ENCODE results near the gene NRM.
"Not testable (repeated sequence)": the region's sequence is repeated elsewhere in the genome, so short reads cannot be mapped to it uniquely, and the experiment has no call there.

The NRM gene, protein sequence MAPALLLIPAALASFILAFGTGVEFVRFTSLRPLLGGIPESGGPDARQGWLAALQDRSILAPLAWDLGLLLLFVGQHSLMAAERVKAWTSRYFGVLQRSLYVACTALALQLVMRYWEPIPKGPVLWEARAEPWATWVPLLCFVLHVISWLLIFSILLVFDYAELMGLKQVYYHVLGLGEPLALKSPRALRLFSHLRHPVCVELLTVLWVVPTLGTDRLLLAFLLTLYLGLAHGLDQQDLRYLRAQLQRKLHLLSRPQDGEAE

DNA sequence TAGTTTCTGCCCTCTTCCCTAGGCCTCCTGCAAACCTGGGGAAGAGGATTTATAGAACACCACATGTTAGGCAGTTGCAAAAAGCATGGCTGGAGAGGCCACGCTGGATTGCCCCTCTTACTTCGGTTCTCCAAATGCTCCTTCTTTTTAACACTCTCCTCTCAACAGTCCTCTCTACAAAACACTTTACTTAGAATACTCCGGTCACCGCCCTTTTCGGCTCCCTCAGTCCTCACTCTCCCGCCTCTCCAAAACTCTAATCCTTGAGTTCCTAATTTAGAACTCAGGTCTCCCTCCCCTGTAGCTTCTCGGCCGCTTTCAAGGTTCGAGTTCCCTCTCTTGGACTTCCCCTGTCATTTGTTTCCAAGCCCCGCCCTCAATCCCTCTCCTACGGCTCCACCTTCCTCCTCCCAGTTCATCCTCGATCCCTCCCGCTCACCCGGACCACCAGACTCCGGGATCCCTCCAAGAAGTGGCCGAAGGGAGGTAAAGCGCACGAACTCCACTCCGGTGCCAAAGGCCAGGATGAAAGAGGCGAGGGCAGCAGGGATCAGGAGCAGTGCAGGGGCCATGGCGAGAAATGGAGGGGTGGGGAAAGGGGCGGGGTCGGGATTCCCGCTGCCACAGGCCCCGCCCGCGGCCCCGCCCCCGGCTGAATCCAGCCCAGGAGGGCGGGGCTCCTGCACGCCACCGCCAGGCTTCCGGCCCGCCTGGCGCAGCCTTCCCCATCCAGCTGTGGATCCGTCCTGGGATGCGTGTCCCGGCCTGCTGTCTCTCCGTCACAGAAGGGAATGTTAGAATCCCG lies at the start of gene NRM:
NRM (minus strand) TSS at position 582 of the 805 bp plus-strand sequence; CDS start at position 572, 10 bp downstream.
- DNase-seq (ENCODE audit: low read depth in 2 of 3, low spot score in 2 of 3) = peak in 2 of 3 experiments; percentile 62 to 72

DNA sequence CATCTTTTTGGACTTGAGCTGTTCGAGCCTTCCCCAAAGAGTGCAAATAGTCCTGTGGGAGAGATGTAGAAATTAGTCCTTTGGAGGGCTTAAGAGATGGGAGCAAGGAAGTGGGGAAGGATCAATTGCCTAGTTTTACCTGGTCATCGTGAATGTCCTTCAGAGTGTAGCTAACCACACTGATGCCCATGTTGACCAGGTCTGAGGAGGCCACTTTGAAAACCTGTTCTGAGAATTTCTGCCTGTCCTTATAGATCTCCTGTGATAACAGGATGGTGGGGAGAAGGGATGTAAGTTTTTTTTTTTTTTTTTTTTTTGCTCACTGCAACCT lies 49.7 kb upstream of the NRM start:
- no peak for DNase-seq (ENCODE audit: low read depth in 2 of 3, low spot score in 2 of 3)

DNA sequence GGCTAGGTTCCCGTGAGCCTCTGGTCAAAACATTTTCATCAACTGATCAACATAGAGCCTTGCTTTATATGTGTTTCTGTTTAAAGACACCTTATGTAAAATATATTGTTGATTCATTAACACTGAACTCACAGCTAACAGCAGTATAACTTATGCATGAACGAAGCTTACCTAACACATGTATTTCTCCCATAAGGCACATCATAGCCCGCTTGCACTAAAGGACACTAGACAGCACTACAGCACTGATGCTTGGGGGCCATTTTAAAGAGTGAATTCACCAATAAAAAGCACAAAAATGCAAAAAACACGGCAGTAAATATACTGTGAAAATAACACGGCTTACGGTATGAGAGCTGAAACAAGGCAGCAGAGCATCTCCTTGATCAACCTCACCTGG lies 47.7 kb upstream of the NRM start:
- no peak for DNase-seq (ENCODE audit: low read depth in 2 of 3, low spot score in 2 of 3)

DNA sequence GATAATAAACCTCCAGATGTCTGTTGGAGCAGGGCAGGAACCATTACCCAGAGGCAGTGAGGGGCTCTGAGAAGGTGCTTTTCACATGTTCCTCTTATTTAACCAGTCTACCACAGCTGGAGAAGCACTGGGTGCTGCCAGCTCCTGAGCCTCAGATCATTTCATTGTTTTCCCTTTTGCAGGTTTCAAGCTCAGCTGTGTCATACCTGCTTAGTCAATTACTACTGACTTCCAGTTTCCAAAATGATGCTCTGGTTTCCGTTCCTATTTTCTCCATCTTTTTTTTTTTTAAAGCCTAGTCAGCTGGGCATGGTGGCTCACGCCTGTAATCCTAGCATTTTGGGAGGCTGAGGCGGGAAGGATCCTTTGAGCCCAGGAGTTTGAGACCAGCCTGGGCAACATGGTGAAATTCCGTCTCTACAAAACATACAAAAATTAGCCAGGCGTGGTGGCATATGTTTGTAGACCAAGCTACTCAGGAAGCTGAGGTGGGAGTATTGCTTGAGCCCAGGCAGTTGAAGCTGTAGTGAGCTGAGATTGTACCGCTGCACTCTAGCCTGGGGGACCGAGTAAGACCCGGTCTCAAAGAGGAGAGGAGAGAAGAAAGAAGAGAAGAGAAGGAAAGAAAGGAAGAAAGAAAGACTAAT lies 45.0 kb upstream of the NRM start:
- DNase-seq (ENCODE audit: low read depth in 2 of 3, low spot score in 2 of 3) = no peak

DNA sequence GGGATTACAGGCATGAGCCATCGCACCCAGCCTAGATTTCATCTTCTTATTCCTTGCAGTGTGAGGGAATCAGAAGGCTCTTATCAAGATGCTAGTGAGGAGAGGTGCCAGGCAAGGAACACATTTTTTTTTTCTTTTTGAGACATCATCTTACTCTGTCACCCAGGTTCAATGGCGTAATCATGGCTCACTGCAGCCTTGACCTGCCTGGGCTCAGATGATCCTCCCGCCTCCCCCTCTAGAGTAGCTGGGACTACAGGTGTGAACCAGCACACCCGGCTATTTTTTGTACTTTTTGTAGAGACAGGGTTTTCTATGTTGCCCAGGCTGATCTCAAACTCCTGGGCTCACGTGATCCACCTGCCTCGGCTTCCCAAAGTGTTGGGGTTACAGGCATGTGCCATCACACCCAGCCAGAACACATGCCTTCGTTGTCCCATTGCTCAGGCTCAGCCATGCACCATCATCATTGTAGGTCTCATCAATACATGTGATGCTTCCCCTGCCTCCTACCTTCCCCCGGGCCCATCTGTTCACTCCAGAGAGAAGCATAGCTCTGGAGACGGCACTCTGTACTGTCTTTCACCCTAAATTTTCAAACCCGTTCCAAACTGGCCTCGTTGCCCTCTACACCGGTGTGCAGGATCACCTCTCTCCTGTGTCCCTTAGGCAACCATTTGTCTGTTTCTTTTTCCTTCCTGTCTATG lies 41.6 kb upstream of the NRM start:
- no peak for DNase-seq (ENCODE audit: low read depth in 2 of 3, low spot score in 2 of 3)

DNA sequence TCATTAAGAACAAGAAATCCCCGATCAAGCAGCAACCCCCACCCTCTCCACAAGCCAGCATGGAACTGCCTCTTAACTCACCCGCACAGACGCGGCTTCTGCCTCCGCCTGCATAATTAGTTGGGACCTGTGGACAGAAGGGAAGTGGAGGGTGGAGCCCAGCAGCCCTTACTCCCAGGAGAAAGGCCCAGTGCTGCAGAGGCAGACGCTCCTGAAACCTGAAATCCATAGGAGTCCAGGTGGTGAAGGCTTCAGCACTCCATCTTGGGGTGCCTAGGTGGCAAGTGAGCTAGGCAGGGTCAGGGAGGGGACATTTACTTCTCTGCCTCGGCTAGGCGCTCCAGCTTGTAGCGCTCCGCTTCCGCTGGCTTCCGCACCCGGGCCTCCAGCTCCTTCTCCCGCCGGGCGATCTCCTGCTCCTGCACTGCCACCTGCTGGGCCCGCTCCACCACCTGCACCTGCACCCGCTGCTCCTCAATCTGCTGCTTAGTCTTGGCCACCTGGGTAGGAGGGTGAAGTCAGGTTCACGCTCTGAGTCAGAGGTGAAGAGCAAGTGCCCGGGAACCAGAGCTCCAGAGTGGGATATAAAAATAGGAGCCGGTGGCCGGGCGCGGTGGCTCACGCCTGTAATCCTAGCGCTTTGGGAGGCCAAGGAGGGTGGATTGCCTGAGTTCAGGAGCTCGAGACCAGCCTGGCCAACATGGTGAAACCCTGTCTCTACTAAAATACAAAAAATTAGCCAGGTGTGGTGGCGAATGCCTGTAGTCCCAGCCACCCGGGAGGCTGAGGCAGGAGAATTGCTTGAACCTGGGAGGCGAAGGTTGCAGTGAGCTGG lies 40.0 kb upstream of the NRM start:
- DNase-seq (ENCODE audit: low read depth in 2 of 3, low spot score in 2 of 3) = peak in 1 of 3 experiments; percentile 70

DNA sequence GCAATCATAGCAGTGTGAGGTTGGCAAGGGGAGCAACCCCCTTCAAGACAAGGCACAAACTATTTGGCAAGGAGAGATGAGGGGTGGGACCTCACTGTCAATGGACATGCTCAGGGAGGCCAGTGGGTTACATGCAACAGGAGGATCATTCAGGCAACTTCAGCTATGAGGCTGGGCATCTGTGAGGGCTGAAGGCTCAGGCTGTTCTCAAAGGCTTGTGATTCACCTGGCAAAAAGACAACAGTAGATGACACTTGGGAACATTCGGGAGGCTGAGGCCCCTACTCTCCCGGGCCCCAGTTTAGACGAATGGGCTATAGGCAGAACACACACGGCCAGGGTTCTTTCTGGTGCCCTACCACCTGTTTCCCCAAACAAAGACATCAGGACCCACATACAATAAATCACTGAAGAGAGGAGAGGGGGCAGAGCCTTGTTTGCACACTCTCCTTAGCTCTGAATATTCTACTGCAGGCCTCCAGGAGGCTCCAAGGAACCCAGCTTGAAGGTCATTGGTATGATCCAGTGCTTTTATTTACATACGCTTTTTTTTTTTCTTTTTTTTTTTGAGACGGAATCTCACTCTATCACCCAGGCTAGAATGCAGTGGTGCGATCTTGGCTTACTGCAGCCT lies 37.3 kb upstream of the NRM start:
- DNase-seq (ENCODE audit: low read depth in 2 of 3, low spot score in 2 of 3) = no peak

DNA sequence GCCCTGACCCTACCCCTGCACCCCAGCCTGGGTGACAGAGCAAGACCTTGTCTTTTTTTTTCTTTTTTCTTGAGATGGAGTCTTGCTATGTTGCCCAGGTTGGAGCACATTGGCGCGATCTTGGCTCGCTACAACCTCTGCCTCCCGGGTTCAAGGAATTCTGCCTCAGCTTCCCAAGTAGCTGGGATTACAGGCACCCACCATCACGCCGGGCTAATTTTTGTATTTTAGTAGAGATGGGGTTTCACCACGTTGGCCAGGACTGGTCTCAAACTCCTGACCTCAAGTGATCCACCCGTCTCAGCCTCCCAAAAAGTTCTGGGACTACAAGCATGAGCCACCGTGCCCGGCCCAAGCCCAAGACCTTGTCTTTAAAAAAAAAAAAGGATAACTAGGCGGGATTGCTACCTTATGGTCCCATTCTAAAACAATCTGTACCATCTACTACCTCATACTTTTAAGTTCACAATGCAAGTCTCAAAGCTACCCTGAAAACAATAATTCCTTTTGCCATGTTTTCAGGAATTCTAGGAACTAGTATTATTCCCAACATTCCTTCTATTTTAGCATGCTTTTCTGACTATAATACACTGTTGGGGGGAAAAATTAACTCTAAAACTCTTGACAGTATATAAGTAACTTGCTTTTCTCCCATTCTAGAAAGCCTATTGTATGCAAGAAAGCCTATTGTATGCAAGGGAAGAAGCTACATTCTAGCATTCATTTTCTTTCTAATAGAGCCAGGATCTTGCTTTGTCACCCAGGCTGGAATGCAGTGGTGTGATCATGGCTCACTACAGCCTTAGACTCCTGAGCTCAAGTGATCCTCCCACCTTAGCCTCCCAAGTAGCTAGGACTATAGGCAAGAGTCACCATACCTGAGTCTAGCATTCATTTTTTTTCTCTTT lies 36.0 kb upstream of the NRM start:
- DNase-seq (ENCODE audit: low read depth in 2 of 3, low spot score in 2 of 3) = no peak

DNA sequence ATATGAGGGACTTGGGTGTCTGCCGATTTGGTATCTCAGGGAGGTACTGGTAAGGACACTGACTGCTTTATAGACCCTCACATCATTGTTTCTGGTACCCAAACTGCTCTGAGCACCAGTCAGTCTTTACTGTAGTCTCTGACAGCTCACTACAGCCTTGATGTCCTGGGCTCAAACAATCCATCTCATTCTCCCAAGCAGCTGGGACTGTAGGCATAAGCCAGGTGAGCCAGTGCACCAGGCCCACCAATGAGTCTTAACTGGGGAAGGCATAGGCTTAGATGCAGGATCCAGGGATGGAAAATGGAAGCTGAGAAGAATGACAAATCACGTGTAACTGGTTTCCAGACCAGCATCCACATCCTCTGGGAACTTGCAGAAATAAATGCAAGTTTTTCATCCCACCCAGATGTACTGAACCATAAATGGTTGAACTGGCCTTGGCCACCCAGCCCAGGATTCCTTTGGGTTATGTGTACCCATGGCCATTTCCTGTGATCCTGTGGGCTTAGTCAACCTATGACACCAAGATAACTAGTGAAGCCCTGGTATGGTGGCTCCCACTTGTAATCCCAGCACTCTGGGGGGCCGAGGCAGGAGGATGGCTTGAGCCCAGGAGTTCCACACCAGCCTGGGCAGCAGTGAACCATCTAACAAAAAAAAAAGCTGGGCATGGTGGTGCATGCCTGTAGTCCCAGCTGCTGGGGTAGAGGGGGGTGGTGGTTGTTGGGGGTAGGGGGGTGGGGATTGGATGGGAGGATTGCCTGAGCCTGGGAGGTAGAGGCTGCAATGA lies 35.1 kb upstream of the NRM start:
- no peak for DNase-seq (ENCODE audit: low read depth in 2 of 3, low spot score in 2 of 3)

DNA sequence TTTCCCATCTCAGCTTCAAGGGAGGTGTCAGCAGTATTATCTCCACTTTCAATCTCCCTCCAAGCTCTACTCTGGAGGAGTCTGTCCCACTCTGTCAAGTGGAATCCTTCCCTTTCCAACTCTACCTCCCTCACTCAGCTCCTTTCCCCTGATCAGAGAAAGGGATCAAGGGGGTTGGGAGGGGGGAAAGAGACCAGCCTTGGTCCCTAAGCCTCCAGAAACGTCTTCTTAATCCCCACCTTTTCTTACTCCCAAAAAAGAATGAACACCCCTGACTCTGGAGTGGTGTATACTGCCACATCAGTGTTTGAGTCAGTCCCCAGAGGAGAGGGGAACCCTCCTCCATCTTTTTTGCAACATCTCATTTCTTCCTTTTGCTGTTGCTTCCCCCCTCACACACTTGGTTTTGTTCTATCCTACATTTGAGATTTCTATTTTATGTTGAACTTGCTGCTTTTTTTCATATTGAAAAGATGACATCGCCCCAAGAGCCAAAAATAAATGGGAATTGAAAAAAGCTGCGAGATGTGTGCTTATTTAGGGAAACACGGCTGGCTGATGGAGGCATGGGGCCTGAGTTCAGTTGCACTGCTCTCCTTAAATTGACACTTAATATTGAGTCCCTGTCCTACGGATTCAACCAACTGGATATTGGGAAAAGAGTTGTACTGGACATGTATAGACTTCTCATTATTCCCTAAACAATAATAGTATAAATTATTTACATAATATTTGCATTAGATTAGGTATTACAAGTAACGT lies 34.3 kb upstream of the NRM start:
- DNase-seq (ENCODE audit: low read depth in 2 of 3, low spot score in 2 of 3) = no peak

DNA sequence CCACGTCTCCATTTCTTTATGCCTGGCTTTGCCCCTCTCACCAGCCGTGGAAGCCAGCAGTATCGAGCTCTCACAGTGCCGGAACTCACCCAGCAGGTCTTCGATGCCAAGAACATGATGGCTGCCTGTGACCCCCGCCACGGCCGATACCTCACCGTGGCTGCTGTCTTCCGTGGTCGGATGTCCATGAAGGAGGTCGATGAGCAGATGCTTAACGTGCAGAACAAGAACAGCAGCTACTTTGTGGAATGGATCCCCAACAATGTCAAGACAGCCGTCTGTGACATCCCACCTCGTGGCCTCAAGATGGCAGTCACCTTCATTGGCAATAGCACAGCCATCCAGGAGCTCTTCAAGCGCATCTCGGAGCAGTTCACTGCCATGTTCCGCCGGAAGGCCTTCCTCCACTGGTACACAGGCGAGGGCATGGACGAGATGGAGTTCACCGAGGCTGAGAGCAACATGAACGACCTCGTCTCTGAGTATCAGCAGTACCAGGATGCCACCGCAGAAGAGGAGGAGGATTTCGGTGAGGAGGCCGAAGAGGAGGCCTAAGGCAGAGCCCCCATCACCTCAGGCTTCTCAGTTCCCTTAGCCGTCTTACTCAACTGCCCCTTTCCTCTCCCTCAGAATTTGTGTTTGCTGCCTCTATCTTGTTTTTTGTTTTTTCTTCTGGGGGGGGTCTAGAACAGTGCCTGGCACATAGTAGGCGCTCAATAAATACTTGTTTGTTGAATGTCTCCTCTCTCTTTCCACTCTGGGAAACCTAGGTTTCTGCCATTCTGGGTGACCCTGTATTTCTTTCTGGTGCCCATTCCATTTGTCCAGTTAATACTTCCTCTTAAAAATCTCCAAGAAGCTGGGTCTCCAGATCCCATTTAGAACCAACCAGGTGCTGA lies 33.3 kb upstream of the NRM start:
- not testable (repeated sequence) for DNase-seq (ENCODE audit: low read depth in 2 of 3, low spot score in 2 of 3)

DNA sequence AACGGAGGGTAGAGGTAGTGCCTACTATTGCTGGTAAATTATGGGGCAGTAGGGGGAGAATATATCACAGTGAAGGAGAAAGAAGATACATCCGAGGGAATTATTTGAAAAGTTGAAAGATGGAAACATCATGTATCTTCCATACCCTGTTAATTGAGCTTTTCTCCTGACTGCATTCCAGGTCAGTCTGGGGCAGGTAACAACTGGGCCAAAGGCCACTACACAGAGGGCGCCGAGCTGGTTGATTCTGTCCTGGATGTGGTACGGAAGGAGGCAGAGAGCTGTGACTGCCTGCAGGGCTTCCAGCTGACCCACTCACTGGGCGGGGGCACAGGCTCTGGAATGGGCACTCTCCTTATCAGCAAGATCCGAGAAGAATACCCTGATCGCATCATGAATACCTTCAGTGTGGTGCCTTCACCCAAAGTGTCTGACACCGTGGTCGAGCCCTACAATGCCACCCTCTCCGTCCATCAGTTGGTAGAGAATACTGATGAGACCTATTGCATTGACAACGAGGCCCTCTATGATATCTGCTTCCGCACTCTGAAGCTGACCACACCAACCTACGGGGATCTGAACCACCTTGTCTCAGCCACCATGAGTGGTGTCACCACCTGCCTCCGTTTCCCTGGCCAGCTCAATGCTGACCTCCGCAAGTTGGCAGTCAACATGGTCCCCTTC lies 32.5 kb upstream of the NRM start:
- not testable (repeated sequence) for DNase-seq (ENCODE audit: low read depth in 2 of 3, low spot score in 2 of 3)

DNA sequence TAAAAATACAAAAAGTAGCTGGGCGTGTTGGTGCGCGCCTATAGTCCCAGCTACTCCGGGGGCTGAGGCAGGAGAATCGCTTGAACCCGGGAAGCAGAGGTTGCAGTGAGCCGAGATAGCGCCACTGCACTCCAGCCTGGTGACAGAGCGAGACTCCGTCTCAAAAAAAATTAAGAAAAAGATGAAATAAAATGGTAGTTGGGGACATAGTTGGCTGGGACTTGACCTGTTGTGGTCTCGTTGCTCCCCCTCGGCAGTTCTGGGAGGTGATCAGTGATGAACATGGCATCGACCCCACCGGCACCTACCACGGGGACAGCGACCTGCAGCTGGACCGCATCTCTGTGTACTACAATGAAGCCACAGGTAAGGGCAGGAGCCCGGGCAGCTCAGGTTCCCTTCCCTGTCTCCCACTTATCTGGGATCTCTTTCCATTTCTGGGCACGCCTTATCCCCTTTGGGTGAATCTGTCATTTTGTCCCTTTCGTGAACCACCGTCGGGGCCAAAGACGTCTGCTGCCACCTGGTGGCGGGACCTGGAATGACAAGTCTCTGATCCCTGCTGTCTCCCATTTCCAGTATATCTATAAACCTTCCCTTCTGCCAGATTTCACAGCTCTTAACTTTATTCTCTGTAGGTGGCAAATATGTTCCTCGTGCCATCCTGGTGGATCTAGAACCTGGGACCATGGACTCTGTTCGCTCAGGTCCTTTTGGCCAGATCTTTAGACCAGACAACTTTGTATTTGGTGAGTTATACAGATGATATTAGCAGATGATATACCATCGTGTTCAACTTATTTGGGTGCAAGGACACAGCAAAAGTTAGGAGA lies 31.7 kb upstream of the NRM start:
- peak; percentile 51 to 90 (median 88) for DNase-seq (ENCODE audit: low read depth in 2 of 3, low spot score in 2 of 3)

DNA sequence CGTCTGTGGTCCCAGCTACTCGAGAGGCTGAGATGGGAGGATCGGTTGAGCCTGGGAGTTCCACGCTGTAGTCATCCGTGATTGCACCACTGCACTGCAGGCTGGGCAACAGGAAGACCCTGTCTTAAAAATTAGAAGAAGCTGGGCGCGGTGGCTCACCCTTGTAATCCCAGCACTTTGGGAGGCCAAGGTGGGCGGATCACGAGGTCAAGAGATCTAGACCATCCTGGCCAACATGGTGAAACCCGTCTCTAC lies 31.2 kb upstream of the NRM start:
- not testable (repeated sequence) for DNase-seq (ENCODE audit: low read depth in 2 of 3, low spot score in 2 of 3)

DNA sequence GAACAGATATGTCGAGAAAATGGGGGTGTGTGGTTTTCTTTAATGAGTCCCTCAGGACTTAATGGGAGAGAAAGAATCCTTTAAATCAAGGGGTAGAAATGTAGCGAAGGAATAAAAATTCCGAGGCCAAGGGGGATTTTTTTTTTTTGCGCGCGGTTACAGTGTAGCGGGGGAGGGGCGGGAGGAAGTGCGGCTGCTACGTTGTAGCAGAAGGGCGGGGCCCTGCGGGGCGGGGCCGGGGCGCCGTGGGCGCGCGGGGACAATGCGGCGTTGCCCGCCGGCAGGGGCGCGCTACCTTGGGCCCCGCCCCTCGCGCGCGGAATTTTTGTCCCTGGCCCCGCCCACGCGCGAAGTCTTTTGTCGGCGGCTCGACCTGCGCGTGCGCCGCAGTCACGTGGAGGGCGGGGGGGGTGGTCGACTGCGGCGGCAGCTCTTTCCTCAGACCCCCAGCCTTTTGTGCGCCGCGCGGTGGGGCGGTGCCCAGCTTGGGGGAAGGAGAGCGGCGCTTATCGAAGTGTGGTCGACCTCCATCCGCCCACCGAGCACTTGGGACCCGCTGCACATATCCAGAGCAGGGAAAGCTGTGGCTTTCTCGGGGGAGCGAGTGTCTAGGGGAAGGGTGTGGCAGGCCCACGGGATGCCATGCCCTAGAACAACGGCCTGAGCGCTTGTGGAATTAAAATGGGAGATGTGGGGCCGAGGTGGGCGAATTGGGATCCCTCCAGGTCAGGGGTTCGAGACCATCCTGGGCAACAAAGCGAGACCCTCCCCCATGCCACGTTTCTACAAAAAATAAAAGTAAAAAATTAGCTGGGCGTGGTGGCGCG lies 30.6 kb upstream of the NRM start:
- peak; percentile 91 to 96 (median 94) for DNase-seq (ENCODE audit: low read depth in 2 of 3, low spot score in 2 of 3)

Data from activated CD8-positive, alpha-beta memory T cell treated with anti-CD3 and anti-CD28 coated beads for 48 hours (primary cell).